Heart right ventricle (tissue), 16 donors: ENCODE data around the gene GRIN2B. TPM values are rescaled to one million over a fixed set of nuclear protein-coding genes. Genes with fewer than 3 reads are reported as not detected.

Source experiments
- ATAC-seq, 8 donors: fragments of 200-7000 bp; cut with Tn5 transposase; one replicate each; pipeline ENCODE4 v1.9.1; 2020; ENCODE audit warnings: mild to moderate bottlenecking in 8 of 8, moderate library complexity in 8 of 8, moderate number of reproducible peaks in 1 of 8
- DNase-seq, 2 donors: peaks; one replicate each; pipeline ENCODE4 v3.0.0-alpha.2; 2020
- H3K27ac ChIP-seq, 10 donors: fragments of 200-600 bp; sonication (generic) in 2 of 10; one replicate each; pipeline versions ENCODE4 v1.5.0 to v1.8.0; 2020 to 2022; ENCODE audit warnings: mild to moderate bottlenecking in 3 of 10
- H3K27me3 ChIP-seq, 7 donors: fragments of 200-600 bp; one replicate each; pipeline ENCODE4 v1.8.0; 2021 to 2022; ENCODE audit warnings: mild to moderate bottlenecking in 2 of 7
- H3K36me3 ChIP-seq, 9 donors: fragments of 200-600 bp; sonication (generic) in 1 of 9; one replicate each; pipeline versions ENCODE4 v1.5.0 to v1.8.0; 2020 to 2022; ENCODE audit warnings: mild to moderate bottlenecking in 2 of 9
- H3K4me1 ChIP-seq, 9 donors: fragments of 200-600 bp; sonication (generic) in 1 of 9; one replicate each; pipeline versions ENCODE4 v1.5.0 to v1.8.0; 2020 to 2022; ENCODE audit warnings: mild to moderate bottlenecking in 4 of 9
- H3K4me3 ChIP-seq, 10 donors: fragments of 200-600 bp; sonication (generic) in 2 of 10; one replicate each; pipeline versions ENCODE4 v1.5.0 to v1.8.0; 2020 to 2022; ENCODE audit warnings: mild to moderate bottlenecking in 7 of 10, moderate library complexity in 2 of 10
- H3K9me3 ChIP-seq, 11 donors: fragments of 200-600 bp in 10 of 11; sonication (generic) in 2 of 11; one replicate each; pipeline versions ENCODE4 v1.5.0 to v1.8.0; 2013 to 2022; ENCODE audit warnings: mild to moderate bottlenecking in 2 of 11, control low read depth in 1 of 11, moderate library complexity in 1 of 11
- CTCF ChIP-seq, 9 donors: fragments of 200-600 bp; sonication (generic) in 2 of 9; IDR thresholded peaks; one replicate each; pipeline versions ENCODE4 v1.5.0 to v1.8.0; 2021 to 2022; ENCODE audit warnings: antibody characterized with exemption in 9 of 9, mild to moderate bottlenecking in 5 of 9, moderate library complexity in 1 of 9
- WGBS, 2 donors: extraction: QIAGEN DNeasy Blood & Tissue Kit; methylation state at CpG; one replicate each; pipeline ENCODE4 v1.1.7; 2013; ENCODE audit warnings: inconsistent platforms in 1 of 2; 5-methylcytosine and 5-hydroxymethylcytosine counted together
- intact Hi-C, 10 donors: fragments of 100-400 bp; cut with DNase I; formaldehyde crosslinking; loops; one replicate each; pipeline versions ENCODE4 v1.11.1 to v1.14.2; 2022
- polyA plus RNA-seq, 2 donors: library from polyadenylated mRNA; stranded (reverse); fragments of 200-250 nt; gene quantifications; one replicate each; pipeline ENCODE4 v1.2.3, GENCODE V29; 2013
- total RNA-seq, 10 donors: library from RNA; stranded (reverse); fragmentation: NEBNext Ultra II Directional in 3 of 10; extraction: Animal tissue kit (Norgen Biotek cat#: 25700) in 3 of 10; gene quantifications; one replicate each; pipeline versions ENCODE4 v1.2.1 to v1.2.4, GENCODE V29; 2021 to 2023
- donor health status: Arrhythmogenic right ventricular cardiomyopathy.
- donor health status: ischemic (EF 13 %, LVEDD 7.1; RV severe dilation, severe dysfunction).
- donor health status: healthy with polysubstance abuse.
- donor health status: DM: no; HTN: yes; CAD: no.
- donor health status: DM: no; HTN: no; CAD: no.
- donor health status: ischemic (EF 25% LVEDD 6.9; RV normal size, moderate dysfunction).
- donor health status: ischemic (EF 25% LVEDD 5.7; RV mildly dilated, moderate dysfunction).
- donor health status: healthy.
- donor health status: DM: yes; HTN: yes; CAD: no.
- donor health status: Ischemic cardiomyopathy.
- donor health status: ischemic (EF 35%, LVEDD 5.7; RV mildly dilated, moderate dysfunction).
- donor health status: nonischemic (EF 11% LVEDD 7.7; RV severe dilation, severe dysfunction).
- donor health status: DM: yes; HTN: yes; CAD: no.
- donor health status: PGD.
- donor health status: ischemic (EF 29% LVEDD 5.4; RV normal size, mild dysfunction).
- donor health status: nonischemic (EF 23%, LVEDD 6.1; RV moderate dilation, normal function).

The GRIN2B gene
- total and polyA plus RNA-seq, 12 donors: 0.01 to 0.07 (median 0.06) TPM; not detected in 9

- no peaks in the 10 kb centered on the region for H3K4me1 ChIP-seq
- intact Hi-C loops: no loop called here
- H3K36me3 ChIP-seq: no peaks in the 10 kb centered on the region
- no peak for DNase-seq
- H3K27ac ChIP-seq: no peak overlapping the region
- TF ChIP-seq CTCF (IDR thresholded peaks at IDR 0.05): no peak
- peaks cover 0 to 21% (median 3%) of the 10 kb centered on the region in 7 donors for H3K27me3 ChIP-seq
- H3K9me3 ChIP-seq: no peaks in the 10 kb centered on the region
- H3K4me3 ChIP-seq: no peak overlapping the region
- WGBS, 2 donors: 79 to 81% methylated on average over 7 of the region's 7 CpGs
- no peak for ATAC-seq
These were observed 29.3 kb downstream of the GRIN2B start for GRCh38 chr12:13952096-13952495.

- TF ChIP-seq CTCF (IDR thresholded peaks at IDR 0.05): no peak
- H3K4me3 ChIP-seq: no peak overlapping the region
- no peaks in the 10 kb centered on the region for H3K36me3 ChIP-seq
- DNase-seq (no peak), ATAC-seq (no peak)
- peaks cover 0 to 7% (median 3%) of the 10 kb centered on the region in 7 donors for H3K27me3 ChIP-seq
- intact Hi-C loops: no loop called here
- WGBS, 2 donors: 41 to 58% methylated on average over 1 of the region's 1 CpG
- no peaks in the 10 kb centered on the region for H3K4me1 ChIP-seq
- no peaks in the 10 kb centered on the region for H3K9me3 ChIP-seq
- H3K27ac ChIP-seq: no peak overlapping the region
These were observed 30.9 kb downstream of the GRIN2B start for GRCh38 chr12:13950502-13950901.

GRCh38 chr12:13948621-13949020, 32.8 kb downstream of the GRIN2B start:
- Histone ChIP-seq H3K9me3 (no peaks in the 10 kb centered on the region), H3K27ac (no peak overlapping the region), H3K4me1 (no peaks in the 10 kb centered on the region), H3K27me3 (peaks cover 0 to 6% (median 3%) of the 10 kb centered on the region in 7 donors), H3K36me3 (no peaks in the 10 kb centered on the region), H3K4me3 (no peak overlapping the region)
- 92 to 94% methylated on average over 4 of the region's 4 CpGs for WGBS, 2 donors
- DNase-seq (no peak), ATAC-seq (no peak)
- TF ChIP-seq CTCF (IDR thresholded peaks at IDR 0.05): no peak
- intact Hi-C loops: loop anchor here in 1 of 10 donors (10.0 kb wide), 1 partner anchor 204 kb away; no protein-coding TSS in a partner anchor

GRCh38 chr12:13947276-13947946, 34.0 kb downstream of the GRIN2B start:
- 75 to 78% methylated on average over 6 of the region's 6 CpGs for WGBS, 2 donors
- TF ChIP-seq CTCF (IDR thresholded peaks at IDR 0.05): no peak
- no peaks in the 10 kb centered on the region for H3K36me3 ChIP-seq
- H3K4me3 ChIP-seq: no peak overlapping the region
- no peak overlapping the region for H3K27ac ChIP-seq
- intact Hi-C loops: loop anchor here in 1 of 10 donors (10.0 kb wide), 1 partner anchor 203 kb away; no protein-coding TSS in a partner anchor
- no peaks in the 10 kb centered on the region for H3K9me3 ChIP-seq
- peaks cover 0 to 7% (median 0%) of the 10 kb centered on the region in 7 donors for H3K27me3 ChIP-seq
- H3K4me1 ChIP-seq: no peaks in the 10 kb centered on the region
- ATAC-seq (no peak), DNase-seq (no peak)
